ENCODE data around the gene RASEF.
A peak's percentile ranks its signal among the peaks of the same experiment; 100 is the strongest.
"Not testable (repeated sequence)": the region's sequence is repeated elsewhere in the genome, so short reads cannot be mapped to it uniquely, and the experiment has no call there.

The RASEF gene

DNA sequence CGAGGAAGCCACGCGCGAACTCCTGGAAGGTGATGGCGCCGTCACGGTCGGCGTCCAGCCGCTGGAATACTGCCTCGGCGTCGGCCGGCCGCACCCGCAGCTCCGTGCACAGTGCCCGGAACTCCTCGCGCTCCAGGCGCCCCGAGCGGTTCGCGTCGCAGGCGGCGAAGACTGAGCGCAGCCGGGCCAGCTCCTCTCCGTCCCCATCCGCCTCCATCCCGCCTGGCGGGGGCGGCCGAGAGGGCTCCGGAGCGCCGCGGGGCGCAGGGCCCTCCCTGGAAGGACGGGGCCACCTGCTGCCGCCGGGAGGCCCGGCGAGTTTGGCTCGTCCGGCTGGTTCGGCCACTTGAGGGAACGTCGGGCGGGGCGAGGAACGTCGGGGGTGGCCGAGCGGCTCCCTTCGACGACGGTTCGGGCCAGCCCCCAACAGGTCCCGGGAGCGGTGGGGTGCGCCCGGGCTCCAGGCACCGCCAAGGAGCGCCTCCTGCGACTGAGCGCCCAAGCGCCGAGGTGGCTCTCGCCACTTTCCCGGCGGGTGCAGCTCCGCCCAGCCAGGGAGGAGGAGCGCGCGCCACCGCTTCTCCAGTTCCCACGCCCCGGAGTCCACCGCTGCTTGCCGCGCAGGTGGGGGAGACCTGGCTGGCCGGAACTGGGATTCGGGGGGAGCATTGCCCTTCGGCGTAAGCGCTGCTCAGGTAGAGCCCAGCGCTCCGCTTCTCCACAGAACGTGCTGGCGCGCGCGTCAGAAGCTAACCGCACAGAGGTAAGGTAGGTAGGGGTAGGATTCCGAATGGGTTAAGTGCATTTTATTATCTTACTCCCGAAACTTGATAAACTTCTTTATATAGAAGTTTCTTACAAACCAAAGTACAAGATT is at the start of gene RASEF:
Gene RASEF, minus strand, starts transcription at position 492 of the 877 bp plus-strand sequence. Its CDS starts 275 bp downstream, at position 217.
- H3K4me3 ChIP-seq (ENCODE audit: low read length) = peak within 1 kb of the TSS; percentile 31
- TF ChIP-seq, protein P1, sequence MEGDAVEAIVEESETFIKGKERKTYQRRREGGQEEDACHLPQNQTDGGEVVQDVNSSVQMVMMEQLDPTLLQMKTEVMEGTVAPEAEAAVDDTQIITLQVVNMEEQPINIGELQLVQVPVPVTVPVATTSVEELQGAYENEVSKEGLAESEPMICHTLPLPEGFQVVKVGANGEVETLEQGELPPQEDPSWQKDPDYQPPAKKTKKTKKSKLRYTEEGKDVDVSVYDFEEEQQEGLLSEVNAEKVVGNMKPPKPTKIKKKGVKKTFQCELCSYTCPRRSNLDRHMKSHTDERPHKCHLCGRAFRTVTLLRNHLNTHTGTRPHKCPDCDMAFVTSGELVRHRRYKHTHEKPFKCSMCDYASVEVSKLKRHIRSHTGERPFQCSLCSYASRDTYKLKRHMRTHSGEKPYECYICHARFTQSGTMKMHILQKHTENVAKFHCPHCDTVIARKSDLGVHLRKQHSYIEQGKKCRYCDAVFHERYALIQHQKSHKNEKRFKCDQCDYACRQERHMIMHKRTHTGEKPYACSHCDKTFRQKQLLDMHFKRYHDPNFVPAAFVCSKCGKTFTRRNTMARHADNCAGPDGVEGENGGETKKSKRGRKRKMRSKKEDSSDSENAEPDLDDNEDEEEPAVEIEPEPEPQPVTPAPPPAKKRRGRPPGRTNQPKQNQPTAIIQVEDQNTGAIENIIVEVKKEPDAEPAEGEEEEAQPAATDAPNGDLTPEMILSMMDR (conservative IDR thresholded peaks at IDR 0.05; ENCODE audit: low read length) = no peak
- DNase-seq (ENCODE audit: low read depth) = no peak

DNA sequence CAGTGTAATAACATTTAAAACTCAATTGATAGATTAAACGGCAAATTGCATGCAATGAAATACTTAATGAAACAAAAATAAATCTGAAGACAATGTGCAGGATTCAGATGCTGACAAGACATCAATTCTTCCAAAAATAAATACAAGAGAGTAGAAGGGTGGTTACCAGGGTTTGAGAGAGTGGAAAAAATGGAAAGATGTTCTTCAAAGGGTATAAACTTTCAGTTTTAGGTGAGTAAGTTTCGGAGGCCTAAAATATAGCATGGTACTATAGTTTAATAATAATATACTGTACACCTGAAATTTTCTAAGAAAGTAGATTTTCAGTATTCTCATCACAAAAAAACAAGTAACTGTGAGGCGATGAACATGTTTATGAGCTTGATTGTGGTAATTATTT is 48.2 kb upstream of the RASEF start:
- DNase-seq (ENCODE audit: low read depth) = no peak
- TF ChIP-seq, protein P1 (conservative IDR thresholded peaks at IDR 0.05; ENCODE audit: low read length) = no peak
- H3K4me3 ChIP-seq (ENCODE audit: low read length) = no peak overlapping the region

DNA sequence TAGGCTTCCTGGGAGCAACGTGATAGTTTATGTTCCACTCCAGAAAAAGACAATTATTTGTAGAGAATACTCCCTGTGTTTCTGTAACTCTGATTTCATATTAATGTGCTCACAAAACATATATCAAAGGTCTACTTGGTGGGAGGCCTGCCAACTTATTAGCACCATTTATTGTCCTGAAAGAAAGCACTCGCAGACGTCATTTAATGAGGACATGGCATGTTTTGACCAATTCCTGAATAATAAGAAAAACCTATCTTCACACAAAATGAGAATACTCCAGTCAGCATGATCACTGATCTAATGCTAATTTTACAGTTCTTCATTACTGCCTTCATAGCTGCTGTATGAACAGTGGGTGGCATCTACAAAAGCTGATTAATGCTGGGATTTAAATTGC is 46.4 kb upstream of the RASEF start:
- TF ChIP-seq, protein P1 (conservative IDR thresholded peaks at IDR 0.05; ENCODE audit: low read length) = no peak
- DNase-seq (ENCODE audit: low read depth) = no peak
- H3K4me3 ChIP-seq (ENCODE audit: low read length) = no peak overlapping the region

DNA sequence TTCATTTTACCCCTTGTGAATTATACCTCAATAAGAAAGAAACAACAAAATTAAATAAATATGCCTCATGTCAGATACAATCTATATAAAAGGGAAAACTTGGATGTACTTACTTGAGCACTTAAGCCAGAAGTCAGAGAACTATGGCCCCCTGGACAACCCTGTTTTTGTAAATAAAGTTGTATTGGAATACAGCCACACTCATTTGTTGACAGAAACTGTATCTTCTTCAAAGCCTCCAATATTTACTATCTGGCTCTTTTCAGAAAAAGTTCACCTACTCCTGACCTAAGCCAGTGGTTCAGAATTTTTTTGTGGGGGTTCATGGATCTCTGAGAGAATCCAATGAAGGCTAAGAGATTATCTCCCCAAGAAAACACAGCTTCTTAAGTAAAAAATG is 45.3 kb upstream of the RASEF start:
- H3K4me3 ChIP-seq (ENCODE audit: low read length) = no peak overlapping the region
- no peak for DNase-seq (ENCODE audit: low read depth)
- TF ChIP-seq, protein P1 (conservative IDR thresholded peaks at IDR 0.05; ENCODE audit: low read length) = no peak

DNA sequence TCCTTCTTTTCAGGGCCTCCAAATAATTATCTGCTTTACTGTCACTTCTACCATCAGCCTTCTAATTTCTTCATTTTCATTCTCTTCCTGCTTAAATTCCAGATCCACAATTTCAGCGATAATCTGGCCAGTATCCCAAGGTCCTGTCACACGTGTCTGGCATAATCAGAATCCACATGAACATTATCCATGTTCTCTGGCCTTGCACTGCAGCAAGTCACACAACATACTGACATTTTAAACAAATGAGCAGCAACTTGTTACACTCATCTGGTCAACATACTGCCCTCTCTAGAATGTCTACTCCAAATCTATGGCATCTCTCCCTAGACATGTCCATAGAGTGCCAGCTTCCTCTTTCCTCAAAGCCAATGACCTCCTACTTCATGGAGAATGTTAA is 43.8 kb upstream of the RASEF start:
- no peak overlapping the region for H3K4me3 ChIP-seq (ENCODE audit: low read length)
- DNase-seq (ENCODE audit: low read depth) = no peak
- TF ChIP-seq, protein P1 (conservative IDR thresholded peaks at IDR 0.05; ENCODE audit: low read length) = no peak

DNA sequence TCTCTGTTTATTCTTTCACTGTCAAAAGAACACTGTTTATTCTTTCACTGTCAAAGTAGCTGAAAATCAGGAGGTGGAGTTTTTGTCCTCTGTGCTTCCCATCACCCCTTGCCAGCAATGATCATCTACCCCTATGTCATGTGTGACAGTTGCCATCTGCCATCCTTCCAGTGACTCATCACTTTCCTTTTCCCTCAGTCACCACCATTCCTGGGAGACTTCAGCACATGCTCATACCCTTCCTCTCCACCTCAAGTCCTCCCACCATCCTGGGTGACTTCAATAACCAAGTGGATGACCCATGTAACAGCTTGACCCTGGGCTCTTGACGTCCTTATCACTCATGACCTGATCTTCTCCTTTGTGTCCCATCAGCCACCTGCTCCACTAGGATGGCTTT is 43.3 kb upstream of the RASEF start:
- no peak overlapping the region for H3K4me3 ChIP-seq (ENCODE audit: low read length)
- DNase-seq (ENCODE audit: low read depth) = no peak
- TF ChIP-seq, protein P1 (conservative IDR thresholded peaks at IDR 0.05; ENCODE audit: low read length) = no peak

DNA sequence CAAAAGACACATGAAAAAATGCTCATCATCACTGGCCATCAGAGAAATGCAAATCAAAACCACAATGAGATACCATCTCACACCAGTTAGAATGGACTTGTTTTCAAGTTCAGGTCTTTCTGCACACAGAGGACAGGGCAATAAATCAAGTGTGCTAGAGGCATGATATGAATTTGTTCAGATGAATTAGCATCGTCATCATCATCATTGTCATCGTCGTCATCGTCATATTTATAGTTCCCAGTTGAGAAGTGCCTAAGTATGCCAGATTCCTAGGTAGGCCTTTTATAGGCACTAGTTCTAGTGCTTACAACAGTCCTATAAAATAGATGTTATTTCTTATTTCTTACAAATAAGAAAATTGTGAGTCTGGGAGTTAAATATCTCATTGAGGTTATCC is 34.7 kb upstream of the RASEF start:
- no peak for DNase-seq (ENCODE audit: low read depth)
- TF ChIP-seq, protein P1 (conservative IDR thresholded peaks at IDR 0.05; ENCODE audit: low read length) = no peak
- no peak overlapping the region for H3K4me3 ChIP-seq (ENCODE audit: low read length)

DNA sequence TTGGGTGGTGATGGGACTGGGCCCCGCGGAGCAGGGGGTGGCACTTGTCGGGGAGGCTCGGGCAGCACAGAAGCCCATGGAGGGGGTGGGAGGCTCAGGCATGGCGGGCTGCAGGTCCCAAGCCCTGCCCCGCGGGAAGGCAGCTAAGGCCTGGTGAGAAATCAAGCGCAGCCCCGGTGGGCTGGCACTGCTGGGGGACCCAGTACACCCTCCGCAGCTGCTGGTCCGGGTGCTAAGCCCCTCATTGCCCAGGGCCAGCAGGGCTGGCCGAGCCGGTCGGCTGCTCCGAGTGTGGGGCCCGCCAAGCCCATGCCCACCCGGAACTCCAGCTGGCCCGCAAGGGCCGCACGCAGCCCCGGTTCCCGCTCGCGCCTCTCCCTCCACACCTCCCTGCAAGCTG is 30.4 kb upstream of the RASEF start:
- H3K4me3 ChIP-seq (ENCODE audit: low read length) = not testable (repeated sequence)

More for the DNA sequence above, 30.4 kb upstream of the RASEF start:
- DNase-seq (ENCODE audit: low read depth) = not testable (repeated sequence)

Measured in AG10803 (cell line).